ENCODE data around the gene SLC47A1.

DNA sequence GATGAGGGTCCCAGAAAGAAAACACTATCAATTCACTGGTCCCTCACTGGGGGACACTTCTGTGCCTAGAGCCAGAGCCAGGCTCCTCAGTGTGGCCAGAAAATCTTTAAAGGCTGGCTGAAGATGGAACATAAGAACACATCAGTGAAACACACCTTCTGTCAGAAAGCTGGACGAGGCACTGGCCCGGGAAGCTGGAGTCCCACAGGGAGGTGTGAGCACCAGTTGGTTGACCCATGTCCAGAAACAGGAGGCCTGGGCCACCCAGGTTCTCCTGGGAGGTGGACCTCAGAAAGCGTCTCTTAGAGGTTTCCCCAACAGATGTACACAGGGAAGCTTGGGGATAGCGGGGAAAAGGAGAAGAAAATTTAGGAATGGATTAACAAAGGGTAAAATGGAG is 58.7 kb downstream of the SLC47A1 start:
- TF ChIP-seq, protein P1, sequence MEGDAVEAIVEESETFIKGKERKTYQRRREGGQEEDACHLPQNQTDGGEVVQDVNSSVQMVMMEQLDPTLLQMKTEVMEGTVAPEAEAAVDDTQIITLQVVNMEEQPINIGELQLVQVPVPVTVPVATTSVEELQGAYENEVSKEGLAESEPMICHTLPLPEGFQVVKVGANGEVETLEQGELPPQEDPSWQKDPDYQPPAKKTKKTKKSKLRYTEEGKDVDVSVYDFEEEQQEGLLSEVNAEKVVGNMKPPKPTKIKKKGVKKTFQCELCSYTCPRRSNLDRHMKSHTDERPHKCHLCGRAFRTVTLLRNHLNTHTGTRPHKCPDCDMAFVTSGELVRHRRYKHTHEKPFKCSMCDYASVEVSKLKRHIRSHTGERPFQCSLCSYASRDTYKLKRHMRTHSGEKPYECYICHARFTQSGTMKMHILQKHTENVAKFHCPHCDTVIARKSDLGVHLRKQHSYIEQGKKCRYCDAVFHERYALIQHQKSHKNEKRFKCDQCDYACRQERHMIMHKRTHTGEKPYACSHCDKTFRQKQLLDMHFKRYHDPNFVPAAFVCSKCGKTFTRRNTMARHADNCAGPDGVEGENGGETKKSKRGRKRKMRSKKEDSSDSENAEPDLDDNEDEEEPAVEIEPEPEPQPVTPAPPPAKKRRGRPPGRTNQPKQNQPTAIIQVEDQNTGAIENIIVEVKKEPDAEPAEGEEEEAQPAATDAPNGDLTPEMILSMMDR (IDR thresholded peaks at IDR 0.05), result no peak
- no peak for TF ChIP-seq EZH2 (IDR thresholded peaks at IDR 0.05; ENCODE audit: borderline replicate concordance, insufficient read depth, low read depth, low read length, poor library complexity, severe bottlenecking)
